Activated naive CD4-positive, alpha-beta T cell treated with anti-CD3 and anti-CD28 coated beads for 36 hours (primary cell): Measurements from ENCODE around the gene SSR4. TPM values are rescaled to one million over a fixed set of nuclear protein-coding genes. Genes with fewer than 3 reads are reported as not detected.

Experiments
- CTCF ChIA-PET: fragments of 350-600 bp; sonication (Branson Sonifier 250); formaldehyde crosslinking; loops from one replicate; lab custom pipeline; 2021; ENCODE audit warnings: antibody characterized with exemption; lab: Charles Lee
- DNase-seq: peaks from one replicate; pipeline ENCODE4 v3.0.0-alpha.2; 2020
- H3K27ac Mint-ChIP-seq: one replicate; pipeline ENCODE4 v1.8.0; 2021; ENCODE audit warnings: mild to moderate bottlenecking, mixed read lengths
- H3K27me3 Mint-ChIP-seq: one replicate; pipeline ENCODE4 v1.8.0; 2021; ENCODE audit warnings: low read depth, mixed read lengths
- H3K36me3 Mint-ChIP-seq: one replicate; pipeline ENCODE4 v1.8.0; 2021; ENCODE audit warnings: low read depth, mixed read lengths
- H3K4me1 Mint-ChIP-seq: one replicate; pipeline ENCODE4 v1.8.0; 2021; ENCODE audit warnings: low read depth, mixed read lengths
- H3K4me3 Mint-ChIP-seq: one replicate; pipeline ENCODE4 v1.8.0; 2021; ENCODE audit warnings: mild to moderate bottlenecking, moderate library complexity, mixed read lengths
- H3K9me3 Mint-ChIP-seq: one replicate; pipeline ENCODE4 v1.8.0; 2021; ENCODE audit warnings: mixed read lengths
- intact Hi-C: fragments of 100-400 bp; cut with micrococcal nuclease; formaldehyde crosslinking; loops from one replicate; pipeline ENCODE4 v1.15.1; 2023
- total RNA-seq, 2 experiments: library from RNA; stranded (reverse); gene quantifications; one replicate each; pipeline ENCODE4 v1.2.3, GENCODE V29; 2021

SSR4 gene
- total RNA-seq, 2 experiments from 2014 or later = 148 to 152 TPM

DNA sequence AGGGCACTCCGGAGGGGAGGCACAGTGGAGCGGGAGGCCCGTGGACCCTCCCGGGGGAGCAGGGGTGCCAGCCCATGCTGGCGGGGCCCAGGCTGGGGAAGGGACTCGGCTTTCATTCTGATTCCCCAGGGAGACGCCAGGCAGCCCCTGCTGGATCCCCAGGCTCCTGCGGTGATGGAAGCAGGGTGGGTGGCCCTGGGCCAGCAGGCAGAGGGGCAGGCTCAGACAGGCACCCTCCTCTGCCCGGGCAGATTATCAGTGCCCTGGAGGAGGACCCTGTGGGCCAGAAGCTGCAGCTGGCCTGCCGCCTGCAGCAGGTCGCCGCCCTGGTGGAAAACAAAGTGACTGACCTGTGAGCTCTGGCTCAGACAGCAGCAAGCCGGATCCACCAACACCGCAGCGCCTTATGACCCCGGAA lies 15.8 kb upstream of the SSR4 start:
- H3K36me3 Mint-ChIP-seq = no peaks in the 10 kb centered on the region
- H3K27me3 Mint-ChIP-seq = peaks cover 5% of the 10 kb centered on the region
- H3K4me1 Mint-ChIP-seq = peaks cover 8% of the 10 kb centered on the region
- intact Hi-C loops = no loop called here
- H3K27ac Mint-ChIP-seq = no peak overlapping the region
- no peak overlapping the region for H3K4me3 Mint-ChIP-seq
- CTCF ChIA-PET = no interaction called here
- DNase-seq = no peak
- H3K9me3 Mint-ChIP-seq = no peaks in the 10 kb centered on the region

DNA sequence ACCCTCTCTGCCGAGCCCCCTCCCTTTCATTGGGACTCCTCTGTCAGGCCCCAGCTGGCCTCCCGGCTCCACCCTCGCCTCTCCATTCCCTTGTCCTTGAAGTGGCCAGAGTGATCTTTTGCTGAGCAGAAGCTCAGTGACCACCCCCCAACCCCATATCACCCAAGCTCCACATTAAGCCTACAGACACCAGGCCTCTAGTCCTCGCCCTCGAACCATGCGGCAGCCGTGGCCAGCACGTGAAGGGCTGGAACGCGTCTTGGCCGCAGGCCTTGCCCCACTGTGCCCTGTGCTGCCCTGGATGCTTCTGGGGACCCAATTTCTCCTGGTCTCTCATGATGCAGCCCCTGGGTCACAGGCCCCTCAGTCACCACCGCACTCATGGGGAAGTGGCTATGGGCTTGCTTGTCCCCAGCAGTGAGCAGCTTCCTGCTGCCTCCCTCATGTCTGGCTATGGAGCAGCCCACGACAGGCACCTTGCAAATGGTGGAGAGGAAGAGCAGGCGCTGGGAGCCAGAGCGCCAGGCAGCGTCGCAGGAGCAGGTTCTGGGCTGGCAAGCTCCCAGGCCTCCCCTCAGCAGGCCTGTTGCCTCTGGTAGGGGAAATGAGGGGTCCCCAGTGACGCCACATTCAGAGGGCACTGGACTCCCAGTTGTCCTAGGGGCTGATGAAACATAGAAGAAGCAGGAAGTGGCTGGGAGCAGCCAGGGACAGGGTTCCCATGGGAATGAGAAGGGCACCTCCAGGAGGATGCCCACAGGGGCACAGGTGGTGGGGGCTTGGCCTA lies 14.4 kb upstream of the SSR4 start:
- Mint-ChIP-seq H3K9me3 (no peaks in the 10 kb centered on the region), H3K4me3 (no peak overlapping the region), H3K27me3 (peaks cover 5% of the 10 kb centered on the region), H3K36me3 (no peaks in the 10 kb centered on the region), H3K4me1 (peaks cover 8% of the 10 kb centered on the region), H3K27ac (no peak overlapping the region)
- DNase-seq = no peak
- intact Hi-C loops = no loop called here
- CTCF ChIA-PET = interaction anchor here (0.8 kb wide), 1 partner anchor 114 kb away, joined by 5 read pairs; no protein-coding TSS in a partner anchor

DNA sequence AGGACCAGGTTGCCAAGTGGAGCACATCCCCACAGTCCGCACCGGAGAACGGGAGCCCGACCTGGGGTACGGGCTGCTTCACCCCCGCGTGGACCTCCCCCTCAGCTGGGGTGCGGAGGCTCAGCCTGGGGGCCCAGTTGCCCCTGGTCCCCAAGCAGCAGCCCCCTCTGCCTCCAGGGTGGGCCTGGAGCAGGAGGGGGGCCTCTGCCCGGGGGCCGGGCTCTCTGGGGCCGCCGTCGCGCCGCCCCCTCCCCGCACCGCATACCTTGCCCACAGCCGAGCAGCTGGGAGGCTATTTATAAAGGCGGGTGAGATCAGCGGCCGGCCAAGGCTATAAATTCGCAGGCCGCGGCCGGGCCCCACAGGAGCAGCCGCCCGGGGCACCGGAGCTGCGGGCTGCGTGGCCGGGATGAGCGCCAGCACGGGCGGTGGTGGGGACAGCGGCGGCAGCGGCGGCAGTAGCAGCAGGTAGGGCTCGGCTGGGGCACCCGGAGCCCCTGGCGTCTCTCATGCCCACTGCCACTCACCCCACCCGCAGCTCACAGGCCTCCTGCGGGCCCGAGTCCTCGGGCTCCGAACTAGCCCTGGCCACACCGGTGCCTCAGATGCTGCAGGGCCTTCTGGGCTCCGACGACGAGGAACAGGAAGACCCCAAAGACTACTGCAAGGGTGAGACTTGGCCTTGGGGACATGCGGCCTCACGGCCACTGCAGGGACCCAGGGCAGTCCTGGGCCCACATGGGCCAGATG lies 13.6 kb upstream of the SSR4 start, which contains the start of gene SRPK3:
SRPK3 (plus strand) TSS at position 364 of the 750 bp plus-strand sequence; CDS start at position 410, 46 bp downstream.
- peaks cover 8% of the 10 kb centered on the region for H3K4me1 Mint-ChIP-seq
- no peaks in the 10 kb centered on the region for H3K9me3 Mint-ChIP-seq
- H3K36me3 Mint-ChIP-seq = no peaks in the 10 kb centered on the region
- DNase-seq = no peak
- intact Hi-C loops = no loop called here
- H3K27ac Mint-ChIP-seq = no peak within 1 kb of the TSS
- CTCF ChIA-PET = interaction anchor here (0.6 kb wide), 1 partner anchor 172 kb away, joined by 3 read pairs; no protein-coding TSS in a partner anchor
- peaks cover 5% of the 10 kb centered on the region for H3K27me3 Mint-ChIP-seq
- H3K4me3 Mint-ChIP-seq = no peak within 1 kb of the TSS

GRCh38 chrX:153781428-153782047 lies 12.9 kb upstream of the SSR4 start:
- H3K9me3 Mint-ChIP-seq = no peaks in the 10 kb centered on the region
- H3K4me3 Mint-ChIP-seq = no peak overlapping the region
- CTCF ChIA-PET = interaction anchor here (0.6 kb wide), 1 partner anchor 172 kb away, joined by 3 read pairs; no protein-coding TSS in a partner anchor
- intact Hi-C loops = no loop called here
- H3K27ac Mint-ChIP-seq = no peak overlapping the region
- H3K4me1 Mint-ChIP-seq = peaks cover 8% of the 10 kb centered on the region
- peaks cover 5% of the 10 kb centered on the region for H3K27me3 Mint-ChIP-seq
- DNase-seq = no peak
- no peaks in the 10 kb centered on the region for H3K36me3 Mint-ChIP-seq

DNA sequence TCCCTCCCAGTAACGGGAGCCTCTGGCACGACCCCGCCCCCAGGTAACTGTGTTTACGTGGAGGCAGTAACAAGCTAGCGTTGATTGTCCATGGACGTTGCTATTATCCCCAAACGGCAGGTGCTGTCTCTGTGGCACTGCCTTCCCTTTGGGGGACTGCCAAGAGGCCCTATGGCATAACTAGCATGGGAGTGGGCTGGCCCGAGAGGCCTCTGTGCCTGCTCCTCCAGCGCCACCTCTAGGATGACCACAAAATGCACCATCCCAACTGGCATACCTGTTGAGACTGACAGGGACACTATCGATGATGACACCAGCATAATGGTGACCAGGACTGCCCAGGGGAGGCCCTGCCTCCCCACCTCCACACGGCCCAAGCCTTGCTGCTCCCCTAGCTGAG lies 12.2 kb upstream of the SSR4 start:
- intact Hi-C loops = no loop called here
- no peak for DNase-seq
- CTCF ChIA-PET = no interaction called here
- Mint-ChIP-seq H3K9me3 (no peaks in the 10 kb centered on the region), H3K27me3 (peaks cover 5% of the 10 kb centered on the region), H3K4me1 (peaks cover 8% of the 10 kb centered on the region), H3K4me3 (no peak overlapping the region), H3K27ac (no peak overlapping the region), H3K36me3 (no peaks in the 10 kb centered on the region)

DNA sequence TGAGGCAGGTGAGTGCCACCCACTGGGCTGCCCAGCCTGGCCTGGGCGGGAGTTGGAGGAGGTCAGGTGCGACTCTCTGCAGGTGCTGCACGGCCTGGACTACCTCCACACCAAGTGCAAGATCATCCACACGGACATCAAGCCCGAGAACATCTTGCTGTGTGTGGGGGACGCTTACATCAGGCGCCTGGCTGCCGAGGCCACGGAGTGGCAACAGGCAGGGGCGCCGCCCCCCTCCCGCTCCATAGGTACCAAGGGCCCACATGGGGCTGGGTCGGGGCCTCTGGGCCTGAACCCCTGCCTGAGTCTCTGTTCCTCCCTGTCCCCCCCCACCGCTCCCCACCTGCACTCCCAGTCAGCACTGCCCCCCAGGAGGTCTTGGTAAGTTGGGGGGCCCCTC lies 11.6 kb upstream of the SSR4 start:
- Mint-ChIP-seq H3K4me3 (no peak overlapping the region), H3K9me3 (no peaks in the 10 kb centered on the region), H3K4me1 (peaks cover 8% of the 10 kb centered on the region), H3K27ac (no peak overlapping the region), H3K27me3 (peaks cover 5% of the 10 kb centered on the region), H3K36me3 (no peaks in the 10 kb centered on the region)
- no peak for DNase-seq
- CTCF ChIA-PET = no interaction called here
- intact Hi-C loops = no loop called here

DNA sequence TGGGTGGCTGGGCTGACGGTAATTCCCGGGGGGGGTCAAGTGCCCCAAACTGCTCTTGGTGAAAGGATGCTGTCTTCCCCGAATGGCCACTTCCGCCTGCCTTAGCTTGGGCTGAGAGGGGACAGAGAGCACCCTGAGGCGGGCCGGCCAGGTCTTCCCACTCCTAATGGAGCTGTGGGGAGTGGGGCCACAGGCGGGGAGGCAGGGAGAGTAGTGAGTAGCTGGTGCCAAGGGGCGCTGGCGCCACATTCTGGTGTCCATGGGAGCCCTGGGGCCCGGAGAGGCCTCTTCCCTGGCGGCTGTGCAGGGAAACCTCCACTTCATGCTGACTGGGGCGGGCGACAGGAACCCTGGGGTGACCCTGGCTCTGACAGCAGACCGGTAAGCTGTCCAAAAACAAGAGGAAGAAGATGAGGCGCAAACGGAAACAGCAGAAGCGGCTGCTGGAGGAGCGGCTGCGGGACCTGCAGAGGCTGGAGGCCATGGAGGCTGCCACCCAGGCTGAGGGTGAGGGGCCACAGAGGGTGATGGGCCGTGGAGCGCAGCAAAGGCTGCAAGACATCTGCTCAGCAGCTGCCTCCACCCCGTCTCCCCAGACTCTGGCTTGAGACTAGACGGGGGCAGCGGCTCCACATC lies 11.0 kb upstream of the SSR4 start:
- Mint-ChIP-seq H3K27ac (no peak overlapping the region), H3K4me3 (no peak overlapping the region), H3K36me3 (no peaks in the 10 kb centered on the region), H3K9me3 (no peaks in the 10 kb centered on the region), H3K27me3 (peaks cover 5% of the 10 kb centered on the region), H3K4me1 (peaks cover 8% of the 10 kb centered on the region)
- no peak for DNase-seq
- CTCF ChIA-PET = no interaction called here
- intact Hi-C loops = no loop called here

GRCh38 chrX:153784325-153784967 lies 10.0 kb upstream of the SSR4 start:
- Mint-ChIP-seq H3K36me3 (no peaks in the 10 kb centered on the region), H3K4me1 (peaks cover 8% of the 10 kb centered on the region), H3K27ac (no peak overlapping the region), H3K4me3 (no peak overlapping the region), H3K27me3 (peaks cover 5% of the 10 kb centered on the region), H3K9me3 (no peaks in the 10 kb centered on the region)
- CTCF ChIA-PET = no interaction called here
- DNase-seq = no peak
- intact Hi-C loops = no loop called here

DNA sequence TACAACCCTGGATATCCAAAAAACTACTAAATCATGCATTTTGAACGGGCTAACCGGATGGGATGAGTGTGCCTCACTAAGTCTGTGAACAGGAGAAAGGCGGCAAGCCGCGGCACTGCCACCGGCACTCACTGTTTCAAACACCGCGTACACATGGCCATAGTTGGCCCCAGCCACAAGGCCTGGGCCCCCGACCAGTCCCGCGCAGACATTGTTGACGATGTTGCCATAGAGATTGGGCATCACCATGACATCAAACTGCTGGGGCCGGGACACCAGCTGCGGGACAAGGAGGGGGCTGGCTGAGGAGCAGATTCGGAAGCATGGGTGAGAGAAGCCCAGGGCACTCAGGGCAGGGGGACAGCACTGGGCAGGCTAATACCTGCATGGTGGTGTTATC lies 7.8 kb upstream of the SSR4 start:
- CTCF ChIA-PET = no interaction called here
- intact Hi-C loops = no loop called here
- H3K36me3 Mint-ChIP-seq = no peaks in the 10 kb centered on the region

GRCh38 chrX:153789654-153790053 lies 4.8 kb upstream of the SSR4 start:
- no peak for DNase-seq
- H3K4me3 Mint-ChIP-seq = no peak overlapping the region
- CTCF ChIA-PET = no interaction called here
- intact Hi-C loops = no loop called here
- H3K4me1 Mint-ChIP-seq = peaks cover 13% of the 10 kb centered on the region
- no peak overlapping the region for H3K27ac Mint-ChIP-seq
- no peaks in the 10 kb centered on the region for H3K27me3 Mint-ChIP-seq
- H3K36me3 Mint-ChIP-seq = peaks cover 2% of the 10 kb centered on the region
- H3K9me3 Mint-ChIP-seq = no peaks in the 10 kb centered on the region

More for the DNA sequence above, 7.8 kb upstream of the SSR4 start:
- Mint-ChIP-seq H3K27ac (no peak overlapping the region), H3K27me3 (no peaks in the 10 kb centered on the region), H3K4me1 (peaks cover 2% of the 10 kb centered on the region), H3K9me3 (no peaks in the 10 kb centered on the region), H3K4me3 (no peak overlapping the region)
- no peak for DNase-seq

- Mint-ChIP-seq H3K27me3 (no peaks in the 10 kb centered on the region), H3K27ac (no peak overlapping the region), H3K4me1 (peaks cover 21% of the 10 kb centered on the region), H3K9me3 (no peaks in the 10 kb centered on the region), H3K36me3 (peaks cover 6% of the 10 kb centered on the region), H3K4me3 (no peak overlapping the region)
- DNase-seq = no peak
- intact Hi-C loops = no loop called here
- CTCF ChIA-PET = no interaction called here
Measured at GRCh38 chrX:153791104-153791852, 3.2 kb upstream of the SSR4 start.
